ENCODE results near the gene ZNF547. TPM values are rescaled to one million over a fixed set of nuclear protein-coding genes. Genes with fewer than 3 reads are reported as not detected.

The ZNF547 gene
- 2.4 TPM for total RNA-seq
- long read RNA-seq: 0 reads

- intact Hi-C loops (cut with DNase I): loop anchor here (2.0 kb wide), 1 partner anchor 42 kb away; the partner anchor contains the start of gene ZNF543
- DNase-seq (ENCODE audit: missing footprints): peak; percentile 99
- peak; percentile 97 for ATAC-seq
Observed at GRCh38 chr19:57362997-57363687, at the start of gene ZNF547, which contains the start of gene TRAPPC2B. Gene ZNF547 (plus strand): TSS chr19:57363551. CDS start chr19:57368556, 5,005 bp downstream. Gene TRAPPC2B (plus strand): TSS chr19:57363551. CDS start chr19:57364834, 1,283 bp downstream.

GRCh38 chr19:57314146-57314545 is 49.2 kb upstream of the ZNF547 start:
- intact Hi-C loops (cut with DNase I): no loop called here
- ATAC-seq (no peak), DNase-seq (ENCODE audit: missing footprints) (no peak)

- intact Hi-C loops (cut with DNase I): no loop called here
- peak; percentile 31 for DNase-seq (ENCODE audit: missing footprints)
Observed at GRCh38 chr19:57317503-57317902, 45.8 kb upstream of the ZNF547 start.

GRCh38 chr19:57319869-57320179 is 43.5 kb upstream of the ZNF547 start:
- DNase-seq (ENCODE audit: missing footprints) (no peak), ATAC-seq (no peak)
- intact Hi-C loops (cut with DNase I): loop anchor here (2.0 kb wide), 2 partner anchors 39 to 43 kb away; partner anchors contain the start of genes TRAPPC2B, ZNF460 and ZNF547

More at GRCh38 chr19:57317503-57317902, 45.8 kb upstream of the ZNF547 start:
- no peak for ATAC-seq

- ATAC-seq: peak; percentile 99
- peak; percentile 98 for DNase-seq (ENCODE audit: missing footprints)
- intact Hi-C loops (cut with DNase I): loop anchor here (2.0 kb wide), 2 partner anchors 40 to 42 kb away; partner anchors contain the start of genes TRAPPC2B, ZNF460 and ZNF547
Observed at GRCh38 chr19:57320180-57321084, 42.9 kb upstream of the ZNF547 start, which contains the start of gene ZNF543. Gene ZNF543 (plus strand): TSS chr19:57320472. CDS start chr19:57320854, 382 bp downstream.

GRCh38 chr19:57321116-57321515 is 42.2 kb upstream of the ZNF547 start:
- DNase-seq (ENCODE audit: missing footprints) (no peak), ATAC-seq (no peak)
- intact Hi-C loops (cut with DNase I): loop anchor here (2.0 kb wide), 2 partner anchors 40 to 42 kb away; partner anchors contain the start of genes TRAPPC2B, ZNF460 and ZNF547

GRCh38 chr19:57321751-57322150 is 41.6 kb upstream of the ZNF547 start:
- ATAC-seq (no peak), DNase-seq (ENCODE audit: missing footprints) (no peak)
- intact Hi-C loops (cut with DNase I): loop anchor here (2.0 kb wide), 2 partner anchors 41 kb away; partner anchors contain the start of genes TRAPPC2B, ZNF460 and ZNF547

GRCh38 chr19:57324992-57325391 is 38.4 kb upstream of the ZNF547 start:
- DNase-seq (ENCODE audit: missing footprints) (no peak), ATAC-seq (no peak)
- intact Hi-C loops (cut with DNase I): no loop called here

GRCh38 chr19:57327993-57328392 is 35.4 kb upstream of the ZNF547 start:
- no peak for ATAC-seq
- DNase-seq (ENCODE audit: missing footprints): no peak
- intact Hi-C loops (cut with DNase I): no loop called here

GRCh38 chr19:57334191-57334590 is 29.2 kb upstream of the ZNF547 start:
- intact Hi-C loops (cut with DNase I): no loop called here
- no peak for ATAC-seq
- DNase-seq (ENCODE audit: missing footprints): no peak

- intact Hi-C loops (cut with DNase I): no loop called here
Observed at GRCh38 chr19:57338877-57339276, 24.5 kb upstream of the ZNF547 start.

GRCh38 chr19:57342582-57342981 is 20.8 kb upstream of the ZNF547 start:
- ATAC-seq (no peak), DNase-seq (ENCODE audit: missing footprints) (no peak)
- intact Hi-C loops (cut with DNase I): no loop called here

More at GRCh38 chr19:57338877-57339276, 24.5 kb upstream of the ZNF547 start:
- ATAC-seq (peak; percentile 81), DNase-seq (ENCODE audit: missing footprints) (no peak)

GRCh38 chr19:57348136-57348535 is 15.2 kb upstream of the ZNF547 start:
- intact Hi-C loops (cut with DNase I): no loop called here
- ATAC-seq: no peak
- no peak for DNase-seq (ENCODE audit: missing footprints)

- ATAC-seq: peak; percentile 99
- intact Hi-C loops (cut with DNase I): no loop called here
- DNase-seq (ENCODE audit: missing footprints): peak; percentile 95
Observed at GRCh38 chr19:57350877-57351805, 12.2 kb upstream of the ZNF547 start, which contains the start of gene ZNF304. Gene ZNF304 (plus strand): TSS chr19:57351271. CDS start chr19:57351665, 394 bp downstream.

- intact Hi-C loops (cut with DNase I): no loop called here
- no peak for ATAC-seq
- DNase-seq (ENCODE audit: missing footprints): no peak
Observed at GRCh38 chr19:57351867-57352266, 11.5 kb upstream of the ZNF547 start.

- intact Hi-C loops (cut with DNase I): no loop called here
- no peak for DNase-seq (ENCODE audit: missing footprints)
- no peak for ATAC-seq
Observed at GRCh38 chr19:57355916-57356315, 7.4 kb upstream of the ZNF547 start.

GRCh38 chr19:57357406-57357805 is 5.9 kb upstream of the ZNF547 start:
- ATAC-seq: no peak
- DNase-seq (ENCODE audit: missing footprints): no peak
- intact Hi-C loops (cut with DNase I): no loop called here

- ATAC-seq (no peak), DNase-seq (ENCODE audit: missing footprints) (no peak)
- intact Hi-C loops (cut with DNase I): no loop called here
Observed at GRCh38 chr19:57359300-57359699, 4.1 kb upstream of the ZNF547 start.
